ENCODE data around the gene KLHL29. TPM values are rescaled to one million over a fixed set of nuclear protein-coding genes. Genes with fewer than 3 reads are reported as not detected.

The KLHL29 gene
- total and polyA plus RNA-seq, 2 experiments from 2014 or later = 1.5 to 6.5 TPM

- TF ChIP-seq REST (IDR thresholded peaks at IDR 0.05; ENCODE audit: unreplicated experiment) = no peak
- TF ChIP-seq ZNF331 (CRISPR knock-in tag; IDR thresholded peaks at IDR 0.05; ENCODE audit: low read depth) = no peak
- TF ChIP-seq CREB1 (CRISPR knock-in tag; IDR thresholded peaks at IDR 0.05; ENCODE audit: low read depth) = no peak
- TF ChIP-seq CTCF (conservative IDR thresholded peaks at IDR 0.05; ENCODE audit: low read depth in 2 of 2) = no peak
Measured at GRCh38 chr2:23745068-23745725, 360.2 kb downstream of the KLHL29 start (continued).

- no peak for ATAC-seq
- no peaks in the 10 kb centered on the region for H3F3A ChIP-seq (replicated peaks; ENCODE audit: low read depth)
- peaks cover 10% of the 10 kb centered on the region for H3K36me3 Mint-ChIP-seq (ENCODE audit: low read depth)
- TF ChIP-seq ETS1 (IDR thresholded peaks at IDR 0.05) = no peak
- no peak for TF ChIP-seq POLR2AphosphoS5 (IDR thresholded peaks at IDR 0.05; ENCODE audit: low read depth)
- TF ChIP-seq ZNF462 (CRISPR knock-in tag; IDR thresholded peaks at IDR 0.05) = no peak
- TF ChIP-seq ZNF114 (CRISPR knock-in tag; IDR thresholded peaks at IDR 0.05) = no peak
Measured at GRCh38 chr2:23745726-23746105, 360.7 kb downstream of the KLHL29 start.

More at GRCh38 chr2:23745726-23746105, 360.7 kb downstream of the KLHL29 start:
- Histone ChIP-seq H3K27ac (ENCODE audit: low read depth) (no peak overlapping the region), H3K79me2 (replicated peaks; ENCODE audit: insufficient read depth) (no peaks in the 10 kb centered on the region), H3K27me3 (ENCODE audit: insufficient read depth) (no peaks in the 10 kb centered on the region), H3K36me3 (ENCODE audit: insufficient read depth) (no peaks in the 10 kb centered on the region; the same call in 1 of the 2 replicates), H4K20me1 (replicated peaks; ENCODE audit: insufficient read depth) (0 out of 2 replicates have a peak, but pooled peaks cover 4% of the 10 kb centered on the region), H3K9me2 (ENCODE audit: insufficient read depth) (no peaks in the 10 kb centered on the region), H3K4me2 (no peak overlapping the region), H3K4me3 (no peak overlapping the region), H3K4me1 (ENCODE audit: insufficient read depth) (0 out of 2 replicates have a peak, but pooled peaks cover 5% of the 10 kb centered on the region), H2AFZ (no peak overlapping the region)
- no peak overlapping the region for H3K4me3 Mint-ChIP-seq
- no peak overlapping the region for H3K27ac Mint-ChIP-seq
- no peaks in the 10 kb centered on the region for H3K27me3 Mint-ChIP-seq (ENCODE audit: insufficient read depth, low read depth, poor library complexity)
- peaks cover 11% of the 10 kb centered on the region for H3K4me1 Mint-ChIP-seq
- DNase-seq (ENCODE audit: low spot score) = no peak
- peaks cover under 1% of the 10 kb centered on the region; the same call in 2 of the 3 replicates for H3K9me3 Mint-ChIP-seq
